ENCODE results near the gene MBP.

GRCh38 chr18:77001041-77001440 lies 131.5 kb downstream of the MBP start:
- TF ChIP-seq, protein P1, sequence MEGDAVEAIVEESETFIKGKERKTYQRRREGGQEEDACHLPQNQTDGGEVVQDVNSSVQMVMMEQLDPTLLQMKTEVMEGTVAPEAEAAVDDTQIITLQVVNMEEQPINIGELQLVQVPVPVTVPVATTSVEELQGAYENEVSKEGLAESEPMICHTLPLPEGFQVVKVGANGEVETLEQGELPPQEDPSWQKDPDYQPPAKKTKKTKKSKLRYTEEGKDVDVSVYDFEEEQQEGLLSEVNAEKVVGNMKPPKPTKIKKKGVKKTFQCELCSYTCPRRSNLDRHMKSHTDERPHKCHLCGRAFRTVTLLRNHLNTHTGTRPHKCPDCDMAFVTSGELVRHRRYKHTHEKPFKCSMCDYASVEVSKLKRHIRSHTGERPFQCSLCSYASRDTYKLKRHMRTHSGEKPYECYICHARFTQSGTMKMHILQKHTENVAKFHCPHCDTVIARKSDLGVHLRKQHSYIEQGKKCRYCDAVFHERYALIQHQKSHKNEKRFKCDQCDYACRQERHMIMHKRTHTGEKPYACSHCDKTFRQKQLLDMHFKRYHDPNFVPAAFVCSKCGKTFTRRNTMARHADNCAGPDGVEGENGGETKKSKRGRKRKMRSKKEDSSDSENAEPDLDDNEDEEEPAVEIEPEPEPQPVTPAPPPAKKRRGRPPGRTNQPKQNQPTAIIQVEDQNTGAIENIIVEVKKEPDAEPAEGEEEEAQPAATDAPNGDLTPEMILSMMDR (IDR thresholded peaks at IDR 0.05; ENCODE audit: extremely low read depth in 1 of 2, insufficient read depth in 1 of 2, low read depth in 1 of 2, low read length in 2 of 2): no peak
- TF ChIP-seq FOS (IDR thresholded peaks at IDR 0.05; ENCODE audit: borderline replicate concordance, insufficient read depth, low read length): no peak
- no peak for TF ChIP-seq POLR2A (IDR thresholded peaks at IDR 0.05; ENCODE audit: low read depth, low read length)
- no peak for TF ChIP-seq MAX (IDR thresholded peaks at IDR 0.05; ENCODE audit: insufficient read depth, insufficient read length)
- no peak for TF ChIP-seq POLR2AphosphoS5 (IDR thresholded peaks at IDR 0.05; ENCODE audit: insufficient read depth, low read depth, low read length)

All from endothelial cell of umbilical vein (primary cell).